Measurements from ENCODE around the gene C10orf105. TPM values are rescaled to one million over a fixed set of nuclear protein-coding genes. Genes with fewer than 3 reads are reported as not detected.

The C10orf105 gene
- total RNA-seq, 1 donor from 2014 or later, result 0.15 TPM

GRCh38 chr10:71726580-71727104 is 7.1 kb upstream of the C10orf105 start:
- Mint-ChIP-seq H3K27ac (ENCODE audit: unreplicated experiment) (no peak overlapping the region), H3K4me1 (ENCODE audit: unreplicated experiment) (peaks cover 23% of the 10 kb centered on the region), H3K36me3 (ENCODE audit: low read depth, unreplicated experiment) (peaks cover 4% of the 10 kb centered on the region), H3K9me3 (ENCODE audit: unreplicated experiment) (no peaks in the 10 kb centered on the region), H3K4me3 (ENCODE audit: unreplicated experiment) (no peak overlapping the region), H3K27me3 (ENCODE audit: unreplicated experiment) (peaks cover 5% of the 10 kb centered on the region)
- DNase-seq (ENCODE audit: low spot score), result no peak
- TF ChIP-seq CTCF (IDR thresholded peaks at IDR 0.05; ENCODE audit: unreplicated experiment), result no peak

GRCh38 chr10:71725998-71726579 is 6.5 kb upstream of the C10orf105 start:
- Mint-ChIP-seq H3K27me3 (ENCODE audit: unreplicated experiment) (peaks cover 5% of the 10 kb centered on the region), H3K27ac (ENCODE audit: unreplicated experiment) (no peak overlapping the region), H3K36me3 (ENCODE audit: low read depth, unreplicated experiment) (peaks cover 4% of the 10 kb centered on the region), H3K4me1 (ENCODE audit: unreplicated experiment) (peaks cover 23% of the 10 kb centered on the region), H3K4me3 (ENCODE audit: unreplicated experiment) (no peak overlapping the region), H3K9me3 (ENCODE audit: unreplicated experiment) (no peaks in the 10 kb centered on the region)
- peak; percentile 69 for TF ChIP-seq CTCF (IDR thresholded peaks at IDR 0.05; ENCODE audit: unreplicated experiment)
- peak; percentile 52 for DNase-seq (ENCODE audit: low spot score)

GRCh38 chr10:71725249-71725648 is 5.7 kb upstream of the C10orf105 start:
- peaks cover 4% of the 10 kb centered on the region for H3K36me3 Mint-ChIP-seq (ENCODE audit: low read depth, unreplicated experiment)
- H3K27me3 Mint-ChIP-seq (ENCODE audit: unreplicated experiment), result peaks cover 8% of the 10 kb centered on the region
- DNase-seq (ENCODE audit: low spot score), result no peak
- no peaks in the 10 kb centered on the region for H3K9me3 Mint-ChIP-seq (ENCODE audit: unreplicated experiment)
- H3K4me3 Mint-ChIP-seq (ENCODE audit: unreplicated experiment), result no peak overlapping the region
- H3K27ac Mint-ChIP-seq (ENCODE audit: unreplicated experiment), result no peak overlapping the region
- no peak for TF ChIP-seq CTCF (IDR thresholded peaks at IDR 0.05; ENCODE audit: unreplicated experiment)
- H3K4me1 Mint-ChIP-seq (ENCODE audit: unreplicated experiment), result peaks cover 25% of the 10 kb centered on the region

- Mint-ChIP-seq H3K27me3 (ENCODE audit: unreplicated experiment) (peaks cover 8% of the 10 kb centered on the region), H3K36me3 (ENCODE audit: low read depth, unreplicated experiment) (peaks cover 4% of the 10 kb centered on the region), H3K4me1 (ENCODE audit: unreplicated experiment) (peaks cover 25% of the 10 kb centered on the region), H3K9me3 (ENCODE audit: unreplicated experiment) (no peaks in the 10 kb centered on the region), H3K4me3 (ENCODE audit: unreplicated experiment) (no peak overlapping the region), H3K27ac (ENCODE audit: unreplicated experiment) (no peak overlapping the region)
- no peak for DNase-seq (ENCODE audit: low spot score)
- no peak for TF ChIP-seq CTCF (IDR thresholded peaks at IDR 0.05; ENCODE audit: unreplicated experiment)
These were observed 5.0 kb upstream of the C10orf105 start for GRCh38 chr10:71724539-71724938.

- DNase-seq (ENCODE audit: low spot score), result no peak
- H3K36me3 Mint-ChIP-seq (ENCODE audit: low read depth, unreplicated experiment), result peaks cover 4% of the 10 kb centered on the region
- TF ChIP-seq CTCF (IDR thresholded peaks at IDR 0.05; ENCODE audit: unreplicated experiment), result no peak
- H3K4me1 Mint-ChIP-seq (ENCODE audit: unreplicated experiment), result peaks cover 25% of the 10 kb centered on the region
- H3K27ac Mint-ChIP-seq (ENCODE audit: unreplicated experiment), result no peak overlapping the region
- H3K4me3 Mint-ChIP-seq (ENCODE audit: unreplicated experiment), result no peak overlapping the region
- peaks cover 10% of the 10 kb centered on the region for H3K27me3 Mint-ChIP-seq (ENCODE audit: unreplicated experiment)
- no peaks in the 10 kb centered on the region for H3K9me3 Mint-ChIP-seq (ENCODE audit: unreplicated experiment)
These were observed 3.7 kb upstream of the C10orf105 start for GRCh38 chr10:71723311-71723710.
